Left lobe of liver (tissue), 2 donors: ENCODE measurements around the gene BMI1. TPM values are rescaled to one million over a fixed set of nuclear protein-coding genes. Genes with fewer than 3 reads are reported as not detected.

Source experiments
- ATAC-seq: fragments of 200-7000 bp; cut with Tn5 transposase; one replicate; pipeline ENCODE4 v1.9.1; 2020; ENCODE audit warnings: mild to moderate bottlenecking, moderate library complexity
- DNase-seq: peaks from one replicate; pipeline ENCODE4 v3.0.0-alpha.2; 2020; ENCODE audit warnings: low spot score
- total RNA-seq: library from RNA; stranded (reverse); gene quantifications from one replicate; pipeline ENCODE4 v1.2.1, GENCODE V29; 2021
- donor health status: DM: no; HTN: no; CAD: no; lungs with moderate emphysema.
- donor health status: DM: no; HTN: yes; CAD: no.

BMI1 gene
- total RNA-seq, 1 donor from 2014 or later = 25.4 TPM

DNA sequence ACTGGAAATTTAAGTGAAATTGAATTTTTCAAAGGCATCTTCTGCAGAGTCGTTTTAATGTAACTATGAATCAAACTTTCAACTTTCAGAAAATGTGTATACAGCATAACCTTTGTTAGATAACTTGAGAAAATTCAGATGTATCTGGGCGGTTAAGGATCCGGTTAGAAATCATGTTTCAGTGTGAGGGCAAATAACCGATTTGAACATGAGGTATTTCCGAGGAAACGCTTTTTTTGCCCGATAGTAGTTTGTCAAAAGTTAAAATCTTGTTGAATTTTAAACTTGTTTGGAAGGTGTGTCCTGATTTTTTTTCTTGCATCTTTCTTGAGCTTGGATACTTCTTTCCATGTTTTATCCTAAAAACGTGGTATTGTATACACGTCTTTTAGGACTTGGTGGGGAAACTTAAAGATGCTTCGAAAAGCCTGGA is 1.3 kb upstream of the BMI1 start:
- DNase-seq (no peak), ATAC-seq (no peak)

DNA sequence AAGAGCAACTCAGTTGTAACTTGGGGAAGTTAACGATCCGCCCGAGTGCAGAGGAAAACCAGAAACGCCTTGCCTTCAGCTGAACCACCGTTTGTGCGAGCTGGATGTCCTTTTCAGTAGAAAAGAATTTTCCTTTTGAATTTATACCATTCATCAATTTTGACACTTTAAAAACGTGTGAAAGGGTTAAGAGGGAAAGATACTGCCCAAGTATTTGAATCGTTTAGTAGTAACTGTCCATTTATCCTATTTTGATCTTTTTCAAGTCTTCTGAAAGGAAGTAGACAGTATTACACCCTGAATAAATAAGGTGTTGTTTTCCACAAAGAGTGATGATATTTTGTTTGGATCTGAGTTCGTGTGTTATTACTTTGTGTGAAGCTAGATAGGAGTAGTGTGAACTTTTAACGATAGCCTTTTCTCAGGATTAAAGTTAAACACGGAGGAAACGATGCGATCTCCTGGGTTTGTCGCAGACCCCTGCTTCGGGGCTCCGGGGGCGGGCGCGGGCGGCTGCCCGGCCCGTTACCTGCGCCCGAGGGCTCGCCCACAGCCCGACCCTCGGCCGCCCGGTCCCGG is 830 bp upstream of the BMI1 start:
- ATAC-seq (no peak), DNase-seq (no peak)

DNA sequence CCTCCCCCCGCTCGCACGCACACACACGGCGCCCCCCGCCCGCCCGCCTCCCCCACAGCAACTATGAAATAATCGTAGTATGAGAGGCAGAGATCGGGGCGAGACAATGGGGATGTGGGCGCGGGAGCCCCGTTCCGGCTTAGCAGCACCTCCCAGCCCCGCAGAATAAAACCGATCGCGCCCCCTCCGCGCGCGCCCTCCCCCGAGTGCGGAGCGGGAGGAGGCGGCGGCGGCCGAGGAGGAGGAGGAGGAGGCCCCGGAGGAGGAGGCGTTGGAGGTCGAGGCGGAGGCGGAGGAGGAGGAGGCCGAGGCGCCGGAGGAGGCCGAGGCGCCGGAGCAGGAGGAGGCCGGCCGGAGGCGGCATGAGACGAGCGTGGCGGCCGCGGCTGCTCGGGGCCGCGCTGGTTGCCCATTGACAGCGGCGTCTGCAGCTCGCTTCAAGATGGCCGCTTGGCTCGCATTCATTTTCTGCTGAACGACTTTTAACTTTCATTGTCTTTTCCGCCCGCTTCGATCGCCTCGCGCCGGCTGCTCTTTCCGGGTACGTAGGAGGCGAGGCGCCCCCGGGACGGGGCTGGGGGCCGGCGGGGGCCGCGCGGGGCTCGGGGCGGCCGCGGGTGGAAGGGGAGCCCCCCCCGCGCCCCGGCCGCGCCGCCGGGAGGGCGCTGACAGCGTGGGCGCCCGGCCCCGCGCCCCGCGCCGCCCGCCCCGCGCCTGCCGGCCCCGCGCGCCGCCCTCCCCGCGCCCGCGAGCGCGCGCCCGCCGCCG is 441 bp downstream of the BMI1 start:
- peak; percentile 41 for ATAC-seq
- DNase-seq = peak; percentile 73

DNA sequence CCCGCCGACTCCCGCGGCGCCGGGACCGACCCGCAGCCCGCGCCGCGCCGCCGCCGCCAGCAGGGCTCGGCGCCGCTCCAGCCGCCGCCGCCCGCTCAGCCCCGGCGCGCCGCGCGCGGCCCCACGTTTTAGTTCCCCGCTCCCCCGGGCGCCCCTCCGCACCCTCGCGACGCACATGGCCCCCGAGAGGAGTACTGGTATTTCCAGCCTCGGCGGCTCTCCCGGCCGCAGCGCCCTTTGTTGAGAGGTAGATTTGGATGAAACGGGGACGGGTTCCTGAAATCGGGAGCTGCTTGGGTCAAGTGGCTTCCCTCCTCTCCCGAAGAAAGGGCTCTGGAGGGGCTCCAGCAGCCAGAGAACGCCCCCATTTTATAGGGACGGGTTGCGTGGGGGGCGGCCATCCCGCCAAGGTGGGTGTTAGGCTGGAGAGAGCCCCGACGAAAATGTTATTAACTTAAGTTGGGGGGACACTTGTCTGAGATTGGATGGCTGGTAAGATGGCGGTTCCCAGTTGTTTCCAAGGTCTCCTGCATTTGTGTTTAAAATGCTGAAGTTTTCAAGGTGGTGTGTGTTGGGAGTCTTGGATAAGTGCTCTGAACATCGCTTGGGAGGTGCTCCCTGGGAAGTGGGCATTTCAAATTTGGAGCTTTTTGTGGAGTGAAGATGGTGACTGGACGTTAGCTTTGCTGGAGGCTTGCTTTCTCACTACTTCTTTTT is 1.2 kb downstream of the BMI1 start:
- DNase-seq (no peak), ATAC-seq (peak; percentile 1)

DNA sequence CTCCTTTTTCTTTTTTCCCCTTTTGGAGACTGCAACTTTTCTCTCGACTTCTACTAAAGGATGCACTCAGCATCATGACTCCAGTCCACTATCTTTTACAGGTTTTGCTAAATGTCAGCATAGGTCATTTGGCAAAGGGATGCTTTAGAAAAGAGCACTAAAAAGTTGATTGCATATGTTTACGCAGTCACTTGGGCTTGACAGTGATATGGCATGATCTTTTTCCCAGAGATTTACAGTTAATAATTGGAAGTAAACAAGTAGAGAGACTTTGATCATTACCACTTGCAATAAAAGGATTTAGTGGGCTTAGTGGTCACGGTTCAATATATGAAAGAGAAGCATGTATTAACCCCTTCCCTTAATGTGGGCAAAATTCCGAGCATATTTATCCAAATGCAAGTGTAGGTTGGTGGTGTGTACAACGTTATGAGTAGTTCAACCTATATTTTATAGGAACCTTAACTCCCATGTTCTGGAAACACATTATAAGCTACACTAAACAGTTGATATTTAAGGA is 1.8 kb downstream of the BMI1 start:
- ATAC-seq (no peak), DNase-seq (no peak)

DNA sequence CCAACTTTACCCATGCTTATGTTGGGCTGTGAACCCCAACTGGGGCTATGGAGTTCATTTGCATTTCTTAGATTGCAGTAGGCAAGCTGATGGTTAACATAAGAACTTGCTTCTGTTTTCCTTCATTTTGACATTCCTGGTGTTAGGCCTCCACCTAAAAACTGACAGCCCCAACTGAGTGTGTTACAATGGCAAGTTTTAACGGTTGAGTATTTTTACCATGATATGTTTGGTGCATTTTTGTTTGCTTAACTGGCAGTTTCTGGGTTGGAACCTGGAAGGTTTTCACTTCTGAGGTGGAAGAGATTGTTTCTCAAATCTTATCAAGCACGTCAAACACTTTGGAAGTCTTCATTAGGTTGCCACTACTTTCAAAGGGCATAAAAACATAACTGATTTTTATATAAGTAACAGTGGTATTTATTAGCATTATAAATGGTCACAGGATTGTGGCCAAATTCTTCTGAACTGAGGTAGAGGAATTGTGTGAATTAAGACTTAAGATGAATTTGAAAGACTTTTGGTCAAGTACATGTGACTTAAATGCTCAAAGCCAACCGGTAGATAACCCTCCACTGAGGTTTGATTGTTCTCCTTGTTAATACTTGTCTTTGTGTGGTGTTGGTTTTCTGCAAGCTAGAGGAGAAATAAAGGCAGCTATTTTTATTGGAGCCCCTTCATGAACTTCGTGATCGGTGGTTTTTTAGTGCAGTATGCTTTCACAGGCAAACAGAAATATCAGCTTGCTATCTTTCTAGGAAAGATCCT is 2.8 kb downstream of the BMI1 start:
- no peak for ATAC-seq
- DNase-seq = no peak

DNA sequence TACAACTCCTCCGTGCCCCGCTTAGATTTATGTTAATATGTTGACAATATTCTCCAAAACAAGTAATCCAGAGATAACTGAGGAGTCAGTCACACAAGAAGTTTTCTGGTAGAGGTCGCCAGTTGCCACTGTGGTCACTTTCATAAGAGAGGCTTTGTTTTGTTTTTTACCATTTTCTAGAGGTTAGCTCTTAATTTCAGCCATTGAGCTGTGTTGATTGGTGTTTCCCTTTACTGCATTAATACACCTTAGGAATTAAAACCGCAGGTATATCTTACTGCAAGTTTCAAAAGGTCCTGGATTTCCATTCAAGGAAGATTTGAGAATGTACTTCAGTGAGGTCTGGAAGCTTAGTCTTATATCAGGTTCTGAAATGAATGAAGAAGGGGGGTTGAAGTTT is 3.5 kb downstream of the BMI1 start:
- DNase-seq = no peak
- no peak for ATAC-seq

DNA sequence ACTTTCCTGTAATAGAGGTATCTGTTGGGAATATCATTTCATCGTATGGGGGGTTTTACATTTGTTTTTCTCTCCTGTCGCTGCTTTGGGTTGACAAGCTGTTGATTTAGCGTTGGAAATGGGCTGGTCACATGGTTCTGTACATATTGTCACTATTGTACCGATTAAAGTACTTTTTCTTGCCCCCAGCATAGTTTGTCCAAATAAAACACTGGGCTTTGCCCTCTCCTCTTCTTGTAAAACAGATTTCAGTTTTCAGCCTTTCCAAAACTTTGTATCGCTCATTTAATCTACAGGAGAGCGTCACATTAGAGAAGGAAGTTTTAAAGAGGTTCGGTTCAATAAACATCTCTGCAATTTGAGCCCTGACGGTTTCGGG is 4.0 kb downstream of the BMI1 start:
- DNase-seq (no peak), ATAC-seq (no peak)

DNA sequence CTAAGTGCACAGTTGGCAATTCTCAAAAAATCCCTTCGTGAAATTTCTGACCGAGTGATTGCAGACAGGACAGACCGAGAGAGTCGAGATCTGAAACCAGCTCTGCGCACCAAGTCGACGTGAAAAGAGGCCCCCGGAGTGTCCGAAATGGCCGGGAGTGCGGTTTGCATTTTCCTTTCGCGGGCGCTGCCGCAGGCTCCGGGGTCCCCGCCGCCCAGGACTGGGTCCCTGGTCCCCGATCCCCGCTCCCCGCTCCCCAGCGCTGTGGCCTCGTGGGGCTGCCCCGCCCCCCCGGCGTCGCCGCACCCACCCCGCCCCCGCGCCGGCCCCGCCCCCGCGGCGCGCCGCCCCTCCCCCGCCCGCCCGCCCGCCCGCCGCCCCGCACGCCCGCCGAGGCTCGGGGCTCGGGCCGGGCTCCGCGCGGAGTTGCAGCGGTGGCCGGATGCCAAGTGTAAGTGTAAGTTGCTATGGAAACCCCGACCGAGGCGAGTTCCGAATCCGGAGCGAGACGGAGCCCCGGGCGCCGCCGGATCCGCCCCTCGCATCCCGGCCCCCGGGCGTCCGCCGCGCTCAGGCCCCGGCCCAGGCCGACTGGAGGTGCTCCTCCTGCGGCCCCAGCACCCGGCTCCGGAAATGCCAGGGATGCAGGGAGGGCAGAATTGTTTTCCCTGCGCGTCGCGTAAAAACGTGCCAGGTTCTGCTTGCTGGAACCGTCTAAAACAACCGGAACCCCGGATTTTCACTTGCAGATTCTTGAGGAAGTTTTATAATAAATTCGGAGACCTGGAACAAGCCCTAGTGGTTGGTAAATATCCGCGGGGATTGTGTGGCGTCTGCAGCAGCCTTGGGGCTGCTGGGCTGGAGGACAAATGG is 4.6 kb downstream of the BMI1 start:
- peak; percentile 84 for DNase-seq
- ATAC-seq = peak; percentile 55

DNA sequence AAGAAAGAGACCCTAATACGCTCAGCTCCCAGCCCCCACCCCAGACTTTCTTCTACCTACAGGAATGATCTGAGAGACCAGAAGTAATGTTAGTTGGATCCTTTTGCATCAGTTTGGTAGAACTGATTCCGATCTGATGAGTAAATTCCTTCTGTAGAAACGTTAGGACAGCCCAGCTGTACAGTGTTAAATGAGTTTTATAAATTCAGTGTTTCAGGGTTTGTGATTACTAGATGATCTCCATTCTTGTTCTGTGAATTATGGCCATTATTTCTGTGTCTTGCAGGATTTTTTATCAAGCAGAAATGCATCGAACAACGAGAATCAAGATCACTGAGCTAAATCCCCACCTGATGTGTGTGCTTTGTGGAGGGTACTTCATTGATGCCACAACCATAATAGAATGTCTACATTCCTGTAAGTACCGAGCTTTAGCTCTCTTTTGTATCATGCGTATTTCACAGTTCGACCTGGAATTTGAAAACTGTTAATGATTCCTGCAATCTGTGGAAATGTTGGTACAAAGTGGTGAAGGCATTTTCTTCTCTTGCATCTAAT is 5.3 kb downstream of the BMI1 start:
- DNase-seq (no peak), ATAC-seq (no peak)

DNA sequence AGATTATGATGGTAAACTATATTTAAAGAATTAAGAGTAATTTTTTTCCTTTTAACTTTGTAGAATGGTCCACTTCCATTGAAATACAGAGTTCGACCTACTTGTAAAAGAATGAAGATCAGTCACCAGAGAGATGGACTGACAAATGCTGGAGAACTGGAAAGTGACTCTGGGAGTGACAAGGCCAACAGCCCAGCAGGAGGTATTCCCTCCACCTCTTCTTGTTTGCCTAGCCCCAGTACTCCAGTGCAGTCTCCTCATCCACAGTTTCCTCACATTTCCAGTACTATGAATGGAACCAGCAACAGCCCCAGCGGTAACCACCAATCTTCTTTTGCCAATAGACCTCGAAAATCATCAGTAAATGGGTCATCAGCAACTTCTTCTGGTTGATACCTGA is 8.3 kb downstream of the BMI1 start:
- ATAC-seq = no peak
- no peak for DNase-seq

DNA sequence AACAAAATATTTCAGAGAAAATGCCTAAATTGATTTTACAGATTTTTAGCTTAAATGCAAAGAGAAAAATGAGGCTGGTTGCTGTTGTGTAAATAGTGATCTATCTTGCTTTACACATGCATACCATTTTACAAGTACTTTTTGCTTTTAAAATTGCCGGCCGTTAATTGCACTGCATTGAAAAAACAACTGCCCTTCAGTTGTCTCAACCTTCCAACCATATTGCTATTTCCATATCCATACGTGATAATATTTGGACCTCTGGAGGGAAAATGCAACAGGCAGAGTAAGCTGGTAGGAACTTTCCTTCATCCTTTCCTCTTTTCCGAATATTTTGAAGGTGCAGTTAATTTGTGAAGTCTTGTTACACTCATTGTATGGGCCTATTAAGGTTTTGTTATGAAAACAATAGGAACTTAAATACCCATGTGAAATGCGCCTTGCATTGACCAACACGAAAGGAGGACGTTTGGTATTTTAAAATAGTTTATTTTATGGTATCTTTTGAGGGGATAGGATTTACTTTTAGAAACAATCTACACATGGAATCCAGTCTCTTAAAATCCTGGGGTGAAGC is 11.3 kb downstream of the BMI1 start:
- DNase-seq (no peak), ATAC-seq (no peak)

DNA sequence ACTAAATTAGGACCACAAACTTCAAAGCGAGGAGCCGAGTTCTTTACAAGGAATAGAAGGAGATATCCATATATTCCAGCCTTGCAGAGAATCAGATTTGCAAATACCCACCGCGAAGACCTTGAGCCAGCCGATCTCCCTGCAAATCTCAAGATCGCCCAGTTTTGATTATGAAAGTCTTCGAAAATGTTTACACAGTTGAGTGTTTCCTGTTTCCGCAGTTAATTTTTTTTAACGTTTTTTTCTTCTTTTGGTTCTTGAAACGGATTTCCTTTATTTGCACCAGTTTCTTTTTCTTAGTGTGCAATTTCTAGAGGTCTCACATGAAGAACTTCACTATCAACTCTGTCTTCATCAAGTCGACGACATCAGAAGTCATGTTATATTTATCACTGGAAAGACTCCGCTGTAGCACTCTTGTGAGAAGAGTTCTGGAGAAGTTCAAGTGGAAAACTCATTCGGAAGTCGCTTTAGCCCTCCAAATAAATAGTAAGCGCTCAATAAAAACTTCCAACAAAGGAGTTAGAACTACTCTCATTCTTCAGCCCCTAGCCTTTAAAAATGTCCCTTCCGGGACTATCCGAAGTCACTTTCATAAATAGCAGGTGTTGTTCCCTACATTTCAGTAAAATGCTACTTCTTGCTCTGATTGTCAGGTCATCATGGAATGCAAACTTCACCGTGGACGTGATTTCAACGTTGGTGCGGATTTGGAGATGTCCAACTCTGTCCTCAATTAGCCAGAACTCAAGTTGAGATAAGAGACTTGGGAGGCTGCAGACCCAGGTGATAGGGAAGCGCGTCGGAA is 12.5 kb downstream of the BMI1 start:
- DNase-seq (no peak), ATAC-seq (no peak)

DNA sequence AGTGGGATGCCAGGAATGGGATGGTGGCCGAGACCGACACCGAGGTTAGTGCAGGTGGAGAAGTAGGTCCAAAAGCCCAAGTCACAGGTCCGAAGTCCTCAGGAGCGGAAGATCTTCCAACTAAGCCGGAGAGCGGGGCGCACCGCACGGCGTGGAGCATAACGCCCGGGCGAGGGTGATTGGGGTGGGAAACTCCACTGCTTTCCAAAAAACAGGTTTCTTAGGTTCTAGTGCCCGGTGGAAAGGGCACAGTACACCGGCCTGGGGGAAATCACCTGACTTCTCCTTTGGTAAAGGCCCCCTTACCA is 13.0 kb downstream of the BMI1 start:
- ATAC-seq (no peak), DNase-seq (no peak)

DNA sequence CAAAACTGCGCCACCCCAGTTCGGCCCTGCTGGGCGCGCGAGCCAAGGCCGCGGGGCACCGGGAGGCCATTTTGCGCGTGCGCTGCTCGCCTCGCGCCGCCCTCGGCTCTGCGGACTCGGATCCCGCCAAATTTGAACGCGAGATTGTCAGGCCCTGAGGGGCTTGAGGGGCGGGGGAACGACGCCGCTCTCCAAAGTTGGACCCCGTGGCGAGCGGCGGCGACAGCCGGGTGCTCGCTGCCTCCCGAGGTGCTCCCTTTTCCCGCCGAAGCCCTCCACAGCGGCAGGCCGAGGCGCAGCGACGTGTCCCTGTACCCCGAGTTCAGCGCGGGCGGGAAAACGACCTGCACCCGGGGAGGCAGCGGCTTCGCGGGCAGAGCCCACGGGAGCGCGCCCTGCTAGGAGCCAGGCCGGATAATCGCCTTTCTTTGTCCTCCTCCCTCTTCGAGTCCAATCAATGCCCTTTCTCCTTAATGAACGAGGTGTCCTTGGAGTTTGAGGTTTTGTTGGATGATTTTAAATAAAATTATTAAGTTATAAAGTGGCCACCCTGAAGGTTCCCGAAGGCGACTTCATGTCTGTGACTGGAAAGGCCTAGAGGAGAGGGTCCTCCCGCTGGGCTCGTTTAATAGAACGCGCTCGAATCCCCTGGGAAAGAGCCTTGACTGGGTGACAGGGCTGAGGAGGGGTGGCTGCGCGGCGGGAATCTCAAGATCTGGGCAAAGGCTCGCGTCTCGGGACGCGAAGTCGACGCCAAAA is 13.7 kb downstream of the BMI1 start:
- DNase-seq (no peak), ATAC-seq (peak; percentile 44)

DNA sequence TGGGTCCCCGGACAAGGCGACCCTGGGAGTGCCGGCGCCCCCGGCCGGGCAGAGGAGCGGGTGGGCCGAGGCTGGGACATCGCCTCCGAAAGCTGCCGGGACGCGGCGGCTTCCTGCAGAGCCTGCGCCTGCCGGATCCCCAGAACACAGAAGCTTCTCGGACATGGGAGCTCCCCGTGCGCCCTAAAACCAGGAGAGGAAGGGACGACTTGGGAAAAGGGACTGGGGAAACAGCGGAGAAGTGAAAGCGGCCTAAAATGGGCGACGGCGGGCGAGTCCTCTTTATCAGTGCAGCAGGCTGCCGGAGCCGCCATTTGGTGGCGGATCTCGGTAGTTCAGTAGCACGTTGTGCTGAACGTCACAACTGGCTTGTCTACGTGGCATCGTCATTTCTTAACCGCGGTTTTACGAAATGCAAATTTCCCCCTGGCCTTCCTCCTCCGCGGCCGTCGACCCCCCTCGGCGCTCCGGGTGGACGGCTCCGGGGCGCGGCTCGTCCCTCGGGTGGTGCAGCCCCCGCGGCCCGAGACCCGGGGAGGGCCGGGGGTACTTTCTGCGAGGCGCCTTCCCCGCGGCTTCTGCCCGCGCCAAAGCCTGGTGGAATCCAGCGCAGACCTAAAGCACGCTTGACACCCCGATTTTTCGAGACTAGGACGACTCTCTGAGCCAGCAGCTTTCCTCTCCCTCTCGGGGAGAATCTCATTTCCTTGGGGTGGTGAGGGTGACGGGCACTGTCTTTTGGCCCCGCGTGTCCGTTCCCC is 14.5 kb downstream of the BMI1 start:
- peak; percentile 56 for ATAC-seq
- DNase-seq = peak; percentile 49

DNA sequence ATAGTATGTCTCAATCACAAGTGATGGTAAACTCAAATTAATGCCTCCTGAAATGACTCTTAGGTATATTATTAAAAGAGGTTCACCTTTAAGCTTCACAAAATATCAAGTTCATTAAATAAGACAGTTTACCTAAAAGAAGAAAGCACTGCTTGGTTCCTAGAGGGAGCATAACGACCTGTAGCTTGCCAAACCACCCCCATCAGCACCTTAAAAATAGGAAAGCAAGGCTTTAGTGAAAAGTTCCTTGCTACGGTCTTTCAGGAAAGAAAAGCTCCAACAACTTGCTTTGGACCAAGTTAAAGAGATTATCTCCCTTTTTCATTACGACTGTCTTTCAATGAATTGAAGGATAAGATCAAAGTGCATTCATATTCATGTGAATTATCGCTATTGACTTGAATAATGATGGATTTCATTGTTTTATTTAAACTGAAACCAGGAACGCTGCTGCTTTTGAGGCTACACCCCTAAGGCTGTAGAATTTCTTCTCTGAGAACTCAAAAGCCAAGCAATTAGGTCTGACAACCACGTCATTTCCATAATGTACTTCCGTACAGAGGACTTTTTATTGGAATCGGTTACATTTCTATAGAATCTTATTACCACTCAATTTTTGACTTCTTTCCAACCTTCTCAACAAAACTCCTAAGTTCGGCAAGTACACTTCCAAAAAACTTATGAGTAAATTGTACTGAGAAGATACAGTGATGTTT is 17.4 kb downstream of the BMI1 start:
- ATAC-seq (no peak), DNase-seq (no peak)
